WERI-Rb-1 (cell line): Measurements from ENCODE around the gene DENND1A.

Experiments used
- DNase-seq: peaks from one replicate; pipeline ENCODE4 v3.0.0-alpha.2; 2020
- H3K27ac ChIP-seq: fragments of 250-450 bp; sonication (Bioruptor Pico); 2 replicates; pipeline ENCODE4 v1.5.1; 2020; ENCODE audit warnings: mild to moderate bottlenecking, moderate library complexity
- H3K27me3 ChIP-seq: fragments of 250-450 bp; sonication (Bioruptor Pico); 2 replicates; pipeline ENCODE4 v1.5.1; 2021; ENCODE audit warnings: mild to moderate bottlenecking, low read depth, moderate library complexity; ENCODE audit not compliant: insufficient read depth, severe bottlenecking
- H3K36me3 ChIP-seq: fragments of 250-450 bp; sonication (Bioruptor Pico); 2 replicates; pipeline ENCODE4 v1.5.1; 2020; ENCODE audit warnings: mild to moderate bottlenecking, moderate library complexity
- H3K4me3 ChIP-seq: 2 replicates; pipeline ENCODE4 v1.5.1; 2011; ENCODE audit warnings: low read depth, mild to moderate bottlenecking, control low read depth, low read length
- H3K9me3 ChIP-seq: fragments of 250-450 bp; sonication (Bioruptor Pico); 2 replicates; pipeline ENCODE4 v1.5.1; 2021; ENCODE audit warnings: mild to moderate bottlenecking, moderate library complexity; ENCODE audit not compliant: severe bottlenecking
- TF ChIP-seq, protein P1 (sequence below): IDR thresholded peaks from 2 replicates; pipeline ENCODE4 v1.5.1; 2011; ENCODE audit warnings: low read depth, mild to moderate bottlenecking, control low read depth, inconsistent platforms, low read length

The DENND1A gene

GRCh38 chr9:123353041-123353440, 576.9 kb downstream of the DENND1A start:
- Histone ChIP-seq H3K27me3 (no peaks in the 10 kb centered on the region), H3K4me3 (no peak overlapping the region), H3K9me3 (no peaks in the 10 kb centered on the region), H3K27ac (no peak overlapping the region), H3K36me3 (no peaks in the 10 kb centered on the region)
- no peak for DNase-seq
- TF ChIP-seq, protein P1, sequence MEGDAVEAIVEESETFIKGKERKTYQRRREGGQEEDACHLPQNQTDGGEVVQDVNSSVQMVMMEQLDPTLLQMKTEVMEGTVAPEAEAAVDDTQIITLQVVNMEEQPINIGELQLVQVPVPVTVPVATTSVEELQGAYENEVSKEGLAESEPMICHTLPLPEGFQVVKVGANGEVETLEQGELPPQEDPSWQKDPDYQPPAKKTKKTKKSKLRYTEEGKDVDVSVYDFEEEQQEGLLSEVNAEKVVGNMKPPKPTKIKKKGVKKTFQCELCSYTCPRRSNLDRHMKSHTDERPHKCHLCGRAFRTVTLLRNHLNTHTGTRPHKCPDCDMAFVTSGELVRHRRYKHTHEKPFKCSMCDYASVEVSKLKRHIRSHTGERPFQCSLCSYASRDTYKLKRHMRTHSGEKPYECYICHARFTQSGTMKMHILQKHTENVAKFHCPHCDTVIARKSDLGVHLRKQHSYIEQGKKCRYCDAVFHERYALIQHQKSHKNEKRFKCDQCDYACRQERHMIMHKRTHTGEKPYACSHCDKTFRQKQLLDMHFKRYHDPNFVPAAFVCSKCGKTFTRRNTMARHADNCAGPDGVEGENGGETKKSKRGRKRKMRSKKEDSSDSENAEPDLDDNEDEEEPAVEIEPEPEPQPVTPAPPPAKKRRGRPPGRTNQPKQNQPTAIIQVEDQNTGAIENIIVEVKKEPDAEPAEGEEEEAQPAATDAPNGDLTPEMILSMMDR, result no peak

DNA sequence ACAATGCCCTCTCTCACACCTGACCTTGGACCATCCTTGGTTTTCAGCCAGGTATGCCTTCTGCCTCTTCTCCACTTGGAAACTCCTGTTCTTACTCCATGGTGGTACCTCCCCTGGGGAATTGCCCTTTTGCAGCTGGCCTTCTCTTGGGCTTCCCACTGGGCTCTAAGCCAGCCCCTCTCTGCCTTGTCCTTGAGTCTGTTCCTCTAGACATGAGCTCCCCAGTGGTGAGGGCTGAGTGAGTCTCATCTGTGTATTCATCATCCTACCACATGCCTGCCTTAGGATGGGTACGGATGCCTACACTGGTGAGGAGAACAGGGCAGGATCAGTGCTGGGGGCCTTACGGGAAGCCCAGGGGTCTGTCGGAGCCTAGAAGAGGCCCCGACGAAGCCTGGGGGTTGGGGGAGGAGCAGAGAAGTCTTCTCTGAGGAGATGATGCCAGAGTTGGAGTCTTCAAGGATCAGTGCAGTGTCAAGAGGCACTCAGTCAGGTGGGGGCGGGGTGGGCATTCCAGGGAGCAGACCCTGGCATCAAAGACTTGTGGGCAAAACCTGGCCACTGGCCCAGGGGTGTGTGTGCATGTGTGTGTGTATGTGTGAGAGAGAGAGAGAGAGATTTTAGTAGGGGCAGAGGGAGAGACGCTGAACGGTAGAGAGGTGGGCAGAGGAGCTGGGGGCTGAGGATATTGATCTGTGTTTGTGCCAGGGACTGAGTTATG, 579.2 kb downstream of the DENND1A start:
- H3K27me3 ChIP-seq, result no peaks in the 10 kb centered on the region
- H3K4me3 ChIP-seq, result no peak overlapping the region
- no peaks in the 10 kb centered on the region for H3K9me3 ChIP-seq
- no peak for DNase-seq
- no peaks in the 10 kb centered on the region for H3K36me3 ChIP-seq
- TF ChIP-seq, protein P1, result no peak
- no peak overlapping the region for H3K27ac ChIP-seq

DNA sequence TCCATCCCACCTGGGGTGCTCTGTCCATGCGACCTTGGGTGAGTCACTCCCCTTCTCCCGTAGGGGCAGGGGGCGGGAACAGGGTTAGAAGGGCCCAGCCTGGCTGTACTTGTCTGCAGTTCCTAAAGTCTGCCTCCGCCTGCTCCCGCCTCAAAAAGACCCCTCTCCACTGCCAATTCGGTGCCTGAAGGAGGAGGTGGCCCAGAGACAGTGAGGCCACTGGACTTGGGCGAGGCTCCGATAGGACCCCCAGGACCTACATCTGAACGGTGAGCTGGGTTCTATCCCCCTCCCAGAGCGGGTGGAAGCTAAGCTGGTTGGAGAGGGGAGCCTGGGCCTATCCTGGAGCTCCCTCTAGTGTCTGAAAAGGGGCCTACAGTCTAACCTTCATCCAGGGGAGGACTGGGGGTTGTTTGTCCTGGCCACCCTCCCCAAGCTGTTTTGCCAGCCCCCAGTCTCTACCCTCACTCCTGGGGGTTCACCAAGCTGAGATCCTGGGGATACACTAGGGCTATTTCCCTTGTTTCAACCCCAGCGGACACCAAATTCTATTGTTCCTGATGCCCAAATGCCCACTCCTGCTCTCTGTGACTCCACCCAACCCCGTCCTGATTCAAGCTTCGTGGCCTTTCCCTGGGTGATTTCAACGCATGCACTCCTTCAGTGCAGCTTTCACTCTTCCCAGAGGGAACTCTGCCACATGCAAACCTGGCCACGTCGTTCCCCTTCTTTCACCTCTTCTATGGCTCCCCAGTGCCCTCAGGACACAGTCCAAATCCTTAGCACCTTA, 580.0 kb downstream of the DENND1A start:
- Histone ChIP-seq H3K27me3 (no peaks in the 10 kb centered on the region), H3K36me3 (no peaks in the 10 kb centered on the region), H3K9me3 (no peaks in the 10 kb centered on the region), H3K4me3 (0 out of 2 replicates have a peak overlapping the region, but pooled peaks have one; percentile 10), H3K27ac (no peak overlapping the region)
- peak; percentile 84 for DNase-seq
- TF ChIP-seq, protein P1, result peak; percentile 99

GRCh38 chr9:123349033-123349432, 580.9 kb downstream of the DENND1A start:
- Histone ChIP-seq H3K27me3 (no peaks in the 10 kb centered on the region), H3K9me3 (no peaks in the 10 kb centered on the region), H3K27ac (no peak overlapping the region), H3K36me3 (no peaks in the 10 kb centered on the region), H3K4me3 (no peak overlapping the region)
- TF ChIP-seq, protein P1, result no peak
- DNase-seq, result no peak

GRCh38 chr9:123348317-123348992, 581.5 kb downstream of the DENND1A start:
- TF ChIP-seq, protein P1, result no peak
- no peaks in the 10 kb centered on the region for H3K36me3 ChIP-seq
- no peak overlapping the region for H3K27ac ChIP-seq
- no peaks in the 10 kb centered on the region for H3K27me3 ChIP-seq
- no peak overlapping the region for H3K4me3 ChIP-seq
- H3K9me3 ChIP-seq, result no peaks in the 10 kb centered on the region
- peak; percentile 43 for DNase-seq
